ENCODE measurements around the gene MVK. TPM values are rescaled to one million over a fixed set of nuclear protein-coding genes. Genes with fewer than 3 reads are reported as not detected.

The MVK gene
- total RNA-seq, 1 donor from 2014 or later: 12.4 TPM

DNA sequence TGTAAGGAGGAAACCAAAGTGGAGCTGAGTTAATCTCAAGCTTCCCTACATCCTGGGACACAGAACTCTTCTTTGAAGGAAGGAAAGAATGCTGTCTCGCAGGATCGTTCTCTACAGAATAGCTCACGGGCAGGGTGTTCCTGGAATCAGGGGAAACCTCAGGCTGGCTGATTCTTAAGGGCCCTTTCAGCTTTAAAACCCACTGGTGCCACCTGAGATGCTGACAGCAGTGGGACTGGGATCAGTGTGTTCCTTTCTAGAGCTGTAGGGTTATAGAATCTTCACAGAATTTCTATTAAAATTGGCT is 48.4 kb upstream of the MVK start:
- no peaks in the 10 kb centered on the region for H3K27me3 Mint-ChIP-seq (ENCODE audit: low read depth, unreplicated experiment)
- no peaks in the 10 kb centered on the region for H4K20me1 ChIP-seq (ENCODE audit: insufficient read depth, low read length)
- H3K4me3 Mint-ChIP-seq (ENCODE audit: unreplicated experiment): no peak overlapping the region
- H3K9me3 Mint-ChIP-seq (ENCODE audit: unreplicated experiment): peaks cover 1% of the 10 kb centered on the region
- no peak overlapping the region for H3K9ac ChIP-seq (ENCODE audit: low read length)
- no peaks in the 10 kb centered on the region for H3K79me2 ChIP-seq (ENCODE audit: insufficient read depth, low read length)
- H3K27ac ChIP-seq (ENCODE audit: low read depth, low read length): no peak overlapping the region
- DNase-seq (ENCODE audit: low read depth) (no peak), FAIRE-seq (no peak)
- peaks cover 22% of the 10 kb centered on the region for H3K36me3 Mint-ChIP-seq (ENCODE audit: low read depth, unreplicated experiment)
- H3K9me3 ChIP-seq (ENCODE audit: insufficient read depth, low read depth, low read length): no peaks in the 10 kb centered on the region
- peaks cover 3% of the 10 kb centered on the region for H3K4me1 Mint-ChIP-seq (ENCODE audit: low read depth, unreplicated experiment)
- peaks cover 9% of the 10 kb centered on the region for H3K36me3 ChIP-seq (ENCODE audit: insufficient read depth, low read length)
- H2AFZ ChIP-seq (ENCODE audit: low read depth, low read length): no peak overlapping the region
- TF ChIP-seq EZH2 (IDR thresholded peaks at IDR 0.05; ENCODE audit: insufficient read depth, low read length): no peak
- TF ChIP-seq, protein P1, sequence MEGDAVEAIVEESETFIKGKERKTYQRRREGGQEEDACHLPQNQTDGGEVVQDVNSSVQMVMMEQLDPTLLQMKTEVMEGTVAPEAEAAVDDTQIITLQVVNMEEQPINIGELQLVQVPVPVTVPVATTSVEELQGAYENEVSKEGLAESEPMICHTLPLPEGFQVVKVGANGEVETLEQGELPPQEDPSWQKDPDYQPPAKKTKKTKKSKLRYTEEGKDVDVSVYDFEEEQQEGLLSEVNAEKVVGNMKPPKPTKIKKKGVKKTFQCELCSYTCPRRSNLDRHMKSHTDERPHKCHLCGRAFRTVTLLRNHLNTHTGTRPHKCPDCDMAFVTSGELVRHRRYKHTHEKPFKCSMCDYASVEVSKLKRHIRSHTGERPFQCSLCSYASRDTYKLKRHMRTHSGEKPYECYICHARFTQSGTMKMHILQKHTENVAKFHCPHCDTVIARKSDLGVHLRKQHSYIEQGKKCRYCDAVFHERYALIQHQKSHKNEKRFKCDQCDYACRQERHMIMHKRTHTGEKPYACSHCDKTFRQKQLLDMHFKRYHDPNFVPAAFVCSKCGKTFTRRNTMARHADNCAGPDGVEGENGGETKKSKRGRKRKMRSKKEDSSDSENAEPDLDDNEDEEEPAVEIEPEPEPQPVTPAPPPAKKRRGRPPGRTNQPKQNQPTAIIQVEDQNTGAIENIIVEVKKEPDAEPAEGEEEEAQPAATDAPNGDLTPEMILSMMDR (IDR thresholded peaks at IDR 0.05; ENCODE audit: insufficient read depth, low read depth, low read length): no peak
- H3K4me3 ChIP-seq (ENCODE audit: insufficient read depth, low read depth, low read length): no peak overlapping the region
- no peak overlapping the region for H3K4me2 ChIP-seq (ENCODE audit: low read length)
- no peaks in the 10 kb centered on the region for H3K27me3 ChIP-seq (ENCODE audit: insufficient read depth, low read length)
- no peak overlapping the region for H3K27ac Mint-ChIP-seq (ENCODE audit: unreplicated experiment)
- H3K4me1 ChIP-seq (ENCODE audit: insufficient read depth, low read length): no peaks in the 10 kb centered on the region

DNA sequence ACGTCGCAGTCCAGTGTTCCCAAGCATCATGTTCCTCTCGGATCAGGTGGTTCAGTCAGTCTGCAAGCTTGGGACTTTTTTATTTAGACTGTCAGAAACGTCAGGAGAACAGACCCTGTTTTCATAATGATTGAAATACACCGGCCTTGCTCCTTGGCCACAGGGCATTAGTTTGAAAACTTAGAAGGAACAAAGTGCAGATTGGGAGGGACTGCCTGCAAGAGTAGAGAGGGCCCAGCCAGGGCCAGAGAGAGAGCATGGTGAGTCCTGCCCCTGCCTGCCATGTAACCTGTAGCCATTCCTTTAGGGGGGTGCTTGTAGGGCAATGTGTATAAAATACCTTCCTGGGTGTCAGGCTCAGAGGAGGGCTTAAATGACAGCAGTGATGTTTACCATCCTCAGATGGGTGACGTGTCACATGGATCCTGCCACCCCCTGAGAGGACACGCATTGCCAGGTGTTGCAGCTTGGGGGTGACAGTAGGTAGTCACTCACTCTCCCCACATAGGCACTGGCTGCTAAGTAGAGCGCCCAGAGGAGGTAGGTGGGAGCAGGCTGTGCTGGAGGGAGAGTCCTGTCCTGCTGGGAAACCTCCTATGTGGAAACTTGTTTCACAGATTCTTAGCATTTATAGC is 46.0 kb upstream of the MVK start:
- H3K27ac Mint-ChIP-seq (ENCODE audit: unreplicated experiment): no peak overlapping the region
- no peak for FAIRE-seq

More for the DNA sequence above, 46.0 kb upstream of the MVK start:
- no peaks in the 10 kb centered on the region for H3K27me3 Mint-ChIP-seq (ENCODE audit: low read depth, unreplicated experiment)
- Histone ChIP-seq H3K36me3 (ENCODE audit: insufficient read depth, low read length) (peaks cover 4% of the 10 kb centered on the region), H4K20me1 (ENCODE audit: insufficient read depth, low read length) (no peaks in the 10 kb centered on the region), H3K9me3 (ENCODE audit: insufficient read depth, low read depth, low read length) (no peaks in the 10 kb centered on the region), H2AFZ (ENCODE audit: low read depth, low read length) (no peak overlapping the region), H3K9ac (ENCODE audit: low read length) (no peak overlapping the region), H3K4me2 (ENCODE audit: low read length) (no peak overlapping the region), H3K27me3 (ENCODE audit: insufficient read depth, low read length) (no peaks in the 10 kb centered on the region), H3K4me3 (ENCODE audit: insufficient read depth, low read depth, low read length) (no peak overlapping the region), H3K79me2 (ENCODE audit: insufficient read depth, low read length) (no peaks in the 10 kb centered on the region), H3K27ac (ENCODE audit: low read depth, low read length) (no peak overlapping the region), H3K4me1 (ENCODE audit: insufficient read depth, low read length) (no peaks in the 10 kb centered on the region)
- peaks cover 16% of the 10 kb centered on the region for H3K36me3 Mint-ChIP-seq (ENCODE audit: low read depth, unreplicated experiment)
- no peaks in the 10 kb centered on the region for H3K4me1 Mint-ChIP-seq (ENCODE audit: low read depth, unreplicated experiment)
- TF ChIP-seq EZH2 (IDR thresholded peaks at IDR 0.05; ENCODE audit: insufficient read depth, low read length): no peak
- TF ChIP-seq, protein P1 (IDR thresholded peaks at IDR 0.05; ENCODE audit: insufficient read depth, low read depth, low read length): no peak
- no peak overlapping the region for H3K4me3 Mint-ChIP-seq (ENCODE audit: unreplicated experiment)
- no peak for DNase-seq (ENCODE audit: low read depth)
- peaks cover 1% of the 10 kb centered on the region for H3K9me3 Mint-ChIP-seq (ENCODE audit: unreplicated experiment)

All from astrocyte (in vitro differentiated cells and primary cell).